Adrenal gland (tissue), 12 donors: Measurements from ENCODE around the gene ALG12. TPM values are rescaled to one million over a fixed set of nuclear protein-coding genes. Genes with fewer than 3 reads are reported as not detected.

ENCODE experiments used
- DNase-seq, 7 donors: peaks; one replicate each; pipeline ENCODE4 v3.0.0-alpha.2; 2019 to 2020
- H3K27ac ChIP-seq, 5 donors: fragments of 200-600 bp; sonication (generic) in 4 of 5; 1 replicate in 3 of 5; 2 replicates in 2 of 5; pipeline versions ENCODE4 v1.5.1 to v1.8.0; 2016 to 2020; ENCODE audit warnings: mild to moderate bottlenecking in 1 of 5
- H3K27me3 ChIP-seq: fragments of 200-600 bp; 2 replicates; pipeline ENCODE4 v1.8.0; 2021
- H3K36me3 ChIP-seq, 2 donors: fragments of 200-600 bp; replicated peaks in 1 of 2; 1 replicate in 1 of 2; 2 replicates in 1 of 2; pipeline versions ENCODE4 v1.5.1 to v1.8.0; 2018 to 2022
- H3K4me1 ChIP-seq, 2 donors: fragments of 200-600 bp; replicated peaks in 1 of 2; 1 replicate in 1 of 2; 2 replicates in 1 of 2; pipeline versions ENCODE4 v1.5.1 to v1.8.0; 2018 to 2021
- H3K4me3 ChIP-seq, 4 donors: fragments of 200-600 bp; sonication (generic) in 3 of 4; one replicate each; pipeline ENCODE4 v1.5.1; 2016 to 2018
- H3K9me3 ChIP-seq, 3 donors: fragments of 200-600 bp; sonication (generic) in 1 of 3; replicated peaks in 1 of 3; 1 replicate in 2 of 3; 2 replicates in 1 of 3; pipeline versions ENCODE4 v1.5.1 to v1.8.0; 2016 to 2021
- CTCF ChIP-seq, 6 experiments: fragments of 450-650 bp in 4 of 6; fragments of 200-600 bp in 2 of 6; sonication (generic) in 1 of 6; IDR thresholded peaks; 1 replicate in 5 of 6; 2 replicates in 1 of 6; pipeline versions ENCODE4 v1.5.1 to v1.8.0; 2016 to 2021; ENCODE audit warnings: antibody characterized with exemption in 6 of 6, mild to moderate bottlenecking in 2 of 6, moderate library complexity in 1 of 6
- POLR2A ChIP-seq, 2 donors: fragments of 450-650 bp; IDR thresholded peaks; one replicate each; pipeline ENCODE4 v1.6.1; 2017; ENCODE audit warnings: antibody characterized with exemption in 2 of 2, mild to moderate bottlenecking in 2 of 2, moderate library complexity in 1 of 2
- WGBS, 4 donors: extraction: QIAGEN DNeasy Blood & Tissue Kit in 2 of 4; methylation state at CpG; one replicate each; pipeline versions ENCODE4 v1.1.5 to v1.1.7; 2013 to 2017; 5-methylcytosine and 5-hydroxymethylcytosine counted together
- intact Hi-C, 2 donors: fragments of 100-400 bp; cut with DNase I; formaldehyde crosslinking; loops; one replicate each; pipeline versions ENCODE4 v1.14.1 to v1.15.0; 2022 to 2023
- polyA plus RNA-seq, 3 donors: library from polyadenylated mRNA; stranded (reverse); fragments of 200-250 nt in 2 of 3; fragments of 350-450 nt in 1 of 3; fragmentation: Illumina TruSeq in 1 of 3; extraction: RNeasy Lipid Tissue Mini Kit (QIAGEN cat#74804) in 1 of 3; gene quantifications; one replicate each; pipeline ENCODE4 v1.2.3, GENCODE V29; 2013 to 2014
- total RNA-seq, 9 donors: library from RNA; depleted of rRNA in 4 of 9; stranded (reverse); fragments of >200 nt in 4 of 9; fragments of 120-200 nt in 1 of 9; fragmentation: NEBNext Ultra II Directional in 1 of 9; extraction: Animal tissue kit (Norgen Biotek cat#: 25700) in 1 of 9; gene quantifications; one replicate each; pipeline versions ENCODE4 v1.1.0 to v1.2.4, GENCODE V29; 2013 to 2023
- donor health status: healthy with polysubstance abuse.
- donor health status: Bipolar disorder and iron deficiency.
- donor health status: DM: yes; HTN: yes; CAD: no.
- donor health status: DM: no; HTN: no; CAD: no.
- donor health status: DM: no; HTN: no; CAD: no.
- donor health status: DM: yes; HTN: yes; CAD: no.

The ALG12 gene
- total and polyA plus RNA-seq, 12 donors, result 6.4 to 33.6 (median 18.9) TPM

- Histone ChIP-seq H3K4me1 (no peaks in the 10 kb centered on the region), H3K36me3 (peaks cover 0 to 12% of the 10 kb centered on the region in 2 donors), H3K9me3 (no peaks in the 10 kb centered on the region), H3K27ac (no peak overlapping the region), H3K4me3 (no peak overlapping the region), H3K27me3 (no peaks in the 10 kb centered on the region)
- no peak for TF ChIP-seq POLR2A (IDR thresholded peaks at IDR 0.05)
- no peak for TF ChIP-seq CTCF (IDR thresholded peaks at IDR 0.05)
- WGBS, 4 donors, result 85 to 90% (median 88%) methylated on average over 21 of the region's 21 CpGs
- DNase-seq, result no peak
- intact Hi-C loops, result no loop called here
Measured at GRCh38 chr22:49882519-49883293, 35.5 kb downstream of the ALG12 start.

GRCh38 chr22:49881856-49882255 is 36.4 kb downstream of the ALG12 start:
- intact Hi-C loops, result no loop called here
- no peak overlapping the region for H3K27ac ChIP-seq
- TF ChIP-seq CTCF (IDR thresholded peaks at IDR 0.05) (no peak), POLR2A (IDR thresholded peaks at IDR 0.05) (no peak)
- DNase-seq, result no peak
- 91 to 100% (median 94%) methylated on average over 2 of the region's 2 CpGs for WGBS, 4 donors
- H3K4me3 ChIP-seq, result no peak overlapping the region
- H3K9me3 ChIP-seq, result no peaks in the 10 kb centered on the region
- peaks cover 0 to 12% of the 10 kb centered on the region in 2 donors for H3K36me3 ChIP-seq
- no peaks in the 10 kb centered on the region for H3K4me1 ChIP-seq
- no peaks in the 10 kb centered on the region for H3K27me3 ChIP-seq

- H3K36me3 ChIP-seq, result peaks cover 0 to under 1% of the 10 kb centered on the region in 2 donors
- H3K4me1 ChIP-seq, result no peaks in the 10 kb centered on the region
- no peaks in the 10 kb centered on the region for H3K9me3 ChIP-seq
- DNase-seq, result no peak
- intact Hi-C loops, result no loop called here
- H3K4me3 ChIP-seq, result no peak overlapping the region
- TF ChIP-seq POLR2A (IDR thresholded peaks at IDR 0.05) (no peak), CTCF (IDR thresholded peaks at IDR 0.05) (no peak)
- no peak overlapping the region for H3K27ac ChIP-seq
- 71 to 78% (median 75%) methylated on average over 16 to 20 of the region's 20 CpGs for WGBS, 4 donors
- H3K27me3 ChIP-seq, result no peaks in the 10 kb centered on the region
Measured at GRCh38 chr22:49880281-49880680, 38.0 kb downstream of the ALG12 start.

GRCh38 chr22:49879871-49880270 is 38.4 kb downstream of the ALG12 start:
- Histone ChIP-seq H3K4me3 (no peak overlapping the region), H3K27me3 (no peaks in the 10 kb centered on the region), H3K9me3 (no peaks in the 10 kb centered on the region), H3K4me1 (no peaks in the 10 kb centered on the region), H3K36me3 (no peaks in the 10 kb centered on the region), H3K27ac (no peak overlapping the region)
- no peak for DNase-seq
- TF ChIP-seq POLR2A (IDR thresholded peaks at IDR 0.05) (no peak), CTCF (IDR thresholded peaks at IDR 0.05) (no peak)
- 96 to 98% (median 97%) methylated on average over 9 of the region's 9 CpGs for WGBS, 4 donors
- intact Hi-C loops, result no loop called here
